Trophoblast cell (in vitro differentiated cells and primary cell): Measurements from ENCODE around the gene GSN.

Experiments
- DNase-seq, 2 donors: peaks; one replicate each; pipeline ENCODE4 v3.0.0-alpha.2; 2016
- H2AFZ ChIP-seq: 2 replicates; pipeline ENCODE4 v1.6.1; 2013; ENCODE audit warnings: low read length, moderate library complexity, mild to moderate bottlenecking; ENCODE audit not compliant: insufficient read depth, poor library complexity
- H2AK5ac ChIP-seq: 2 replicates; pipeline ENCODE4 v1.6.1; 2013; ENCODE audit warnings: mild to moderate bottlenecking, low read length
- H2BK120ac ChIP-seq: 2 replicates; pipeline ENCODE4 v1.6.1; 2013; ENCODE audit warnings: low read length, mild to moderate bottlenecking, moderate library complexity; ENCODE audit not compliant: insufficient read depth, poor library complexity
- H2BK12ac ChIP-seq: 2 replicates; pipeline ENCODE4 v1.6.1; 2013; ENCODE audit warnings: mild to moderate bottlenecking, low read length, moderate library complexity
- H2BK5ac ChIP-seq: 2 replicates; pipeline ENCODE4 v1.6.1; 2013; ENCODE audit warnings: low read length, low read depth, moderate library complexity, mild to moderate bottlenecking; ENCODE audit not compliant: poor library complexity
- H3K14ac ChIP-seq: 2 replicates; pipeline ENCODE4 v1.6.1; 2013; ENCODE audit warnings: mild to moderate bottlenecking, low read length
- H3K18ac ChIP-seq: 2 replicates; pipeline ENCODE4 v1.6.1; 2013; ENCODE audit warnings: mild to moderate bottlenecking, low read length
- H3K23ac ChIP-seq: 2 replicates; pipeline ENCODE4 v1.6.1; 2013; ENCODE audit warnings: low read length
- H3K27ac ChIP-seq: 2 replicates; pipeline ENCODE4 v1.5.1; 2013; ENCODE audit warnings: low read depth, mild to moderate bottlenecking, inconsistent platforms, low read length, moderate library complexity
- H3K27me3 ChIP-seq: 2 replicates; pipeline ENCODE4 v1.6.1; 2013; ENCODE audit warnings: inconsistent platforms, mild to moderate bottlenecking, low read length, moderate library complexity; ENCODE audit not compliant: insufficient read depth
- H3K36me3 ChIP-seq, 2 experiments: 1 replicate in 1 of 2; 2 replicates in 1 of 2; pipeline ENCODE4 v1.6.1; 2013; ENCODE audit warnings: low read length in 2 of 2, mild to moderate bottlenecking in 2 of 2, moderate library complexity in 1 of 2; ENCODE audit not compliant: insufficient read depth in 2 of 2, control insufficient read depth in 1 of 2
- H3K4ac ChIP-seq: 2 replicates; pipeline ENCODE4 v1.6.1; 2013; ENCODE audit warnings: low read depth, mild to moderate bottlenecking, low read length, moderate library complexity
- H3K4me1 ChIP-seq, 2 experiments: 1 replicate in 1 of 2; 2 replicates in 1 of 2; pipeline ENCODE4 v1.6.1; 2013; ENCODE audit warnings: low read length in 2 of 2, mild to moderate bottlenecking in 2 of 2, moderate library complexity in 1 of 2; ENCODE audit not compliant: insufficient read depth in 2 of 2, control insufficient read depth in 1 of 2
- H3K4me2 ChIP-seq: 2 replicates; pipeline ENCODE4 v1.6.1; 2013; ENCODE audit warnings: inconsistent platforms, mild to moderate bottlenecking, low read length, moderate library complexity
- H3K4me3 ChIP-seq: 2 replicates; pipeline ENCODE4 v1.5.1; 2013; ENCODE audit warnings: mild to moderate bottlenecking, low read depth, low read length, inconsistent platforms
- H3K79me1 ChIP-seq: one replicate; pipeline ENCODE4 v1.6.1; 2013; ENCODE audit warnings: low read length
- H3K79me2 ChIP-seq: 2 replicates; pipeline ENCODE4 v1.6.1; 2013; ENCODE audit warnings: low read length, mild to moderate bottlenecking; ENCODE audit not compliant: control insufficient read depth, insufficient read depth, poor library complexity
- H3K9ac ChIP-seq: 2 replicates; pipeline ENCODE4 v1.6.1; 2013; ENCODE audit warnings: mild to moderate bottlenecking, low read length
- H3K9me3 ChIP-seq: 2 replicates; pipeline ENCODE4 v1.6.1; 2013; ENCODE audit warnings: low read depth, mild to moderate bottlenecking, control low read depth, inconsistent platforms, low read length; ENCODE audit not compliant: insufficient read depth
- H4K12ac ChIP-seq: 2 replicates; pipeline ENCODE4 v1.6.1; 2013; ENCODE audit warnings: low read depth, mild to moderate bottlenecking, low read length, moderate library complexity
- H4K8ac ChIP-seq: 2 replicates; pipeline ENCODE4 v1.6.1; 2013; ENCODE audit warnings: low read depth, mild to moderate bottlenecking, low read length, moderate library complexity
- H4K91ac ChIP-seq: one replicate; pipeline ENCODE4 v1.6.1; 2013; ENCODE audit warnings: low read depth, mild to moderate bottlenecking, low read length, moderate library complexity
- WGBS: extraction: QIAGEN DNeasy Blood & Tissue Kit; methylation state at CpG from one replicate; pipeline ENCODE4 v1.1.7; 2013; ENCODE audit warnings: missing lambda C conversion rate; ENCODE audit not compliant: insufficient read length, insufficient coverage; ENCODE audit errors: extremely low coverage; 5-methylcytosine and 5-hydroxymethylcytosine counted together

The GSN gene

GRCh38 chr9:121253821-121254501 lies 14.0 kb upstream of the GSN start:
- no peak overlapping the region for H3K18ac ChIP-seq
- H3K23ac ChIP-seq, result no peak overlapping the region
- no peaks in the 10 kb centered on the region for H3K79me1 ChIP-seq
- H3K14ac ChIP-seq, result no peak overlapping the region
- H3K9ac ChIP-seq, result no peak overlapping the region
- no peak overlapping the region for H3K4me3 ChIP-seq
- no peak overlapping the region for H3K4me2 ChIP-seq
- no peaks in the 10 kb centered on the region for H3K79me2 ChIP-seq
- no peak overlapping the region for H3K4ac ChIP-seq
- WGBS, result no CpG with 5 or more reads among the region's 6 CpGs
- H4K91ac ChIP-seq, result no peak overlapping the region
- no peaks in the 10 kb centered on the region for H3K4me1 ChIP-seq
- no peak overlapping the region for H2BK120ac ChIP-seq
- H3K36me3 ChIP-seq, result no peaks in the 10 kb centered on the region
- no peak overlapping the region for H4K12ac ChIP-seq
- no peak overlapping the region for H4K8ac ChIP-seq
- no peak overlapping the region for H3K27ac ChIP-seq
- H2BK5ac ChIP-seq, result no peak overlapping the region
- H2AFZ ChIP-seq, result no peak overlapping the region
- no peak for DNase-seq
- no peak overlapping the region for H2AK5ac ChIP-seq
- H2BK12ac ChIP-seq, result no peak overlapping the region
- no peaks in the 10 kb centered on the region for H3K27me3 ChIP-seq
- no peaks in the 10 kb centered on the region for H3K9me3 ChIP-seq

DNA sequence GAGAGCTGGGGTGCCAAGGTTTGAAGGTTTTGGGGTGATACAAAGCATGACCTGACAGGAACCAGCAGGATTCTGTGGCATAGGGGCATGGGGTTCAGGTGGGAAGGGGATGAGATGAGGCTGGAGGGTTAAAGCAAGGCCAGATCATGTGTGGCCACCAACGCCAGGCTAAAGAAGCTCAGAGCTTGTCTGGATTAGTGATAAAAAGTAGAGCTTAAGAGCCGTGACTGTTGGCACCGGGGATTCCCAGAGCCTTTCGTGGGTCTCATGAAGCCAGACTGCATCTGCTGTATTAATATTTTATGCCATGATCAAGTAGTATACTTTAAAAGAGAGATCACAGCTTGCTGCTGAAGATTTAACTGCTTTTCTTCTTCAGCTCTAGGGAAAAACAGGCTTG lies 8.5 kb upstream of the GSN start:
- no peak overlapping the region for H4K8ac ChIP-seq
- H3K27ac ChIP-seq, result no peak overlapping the region

DNA sequence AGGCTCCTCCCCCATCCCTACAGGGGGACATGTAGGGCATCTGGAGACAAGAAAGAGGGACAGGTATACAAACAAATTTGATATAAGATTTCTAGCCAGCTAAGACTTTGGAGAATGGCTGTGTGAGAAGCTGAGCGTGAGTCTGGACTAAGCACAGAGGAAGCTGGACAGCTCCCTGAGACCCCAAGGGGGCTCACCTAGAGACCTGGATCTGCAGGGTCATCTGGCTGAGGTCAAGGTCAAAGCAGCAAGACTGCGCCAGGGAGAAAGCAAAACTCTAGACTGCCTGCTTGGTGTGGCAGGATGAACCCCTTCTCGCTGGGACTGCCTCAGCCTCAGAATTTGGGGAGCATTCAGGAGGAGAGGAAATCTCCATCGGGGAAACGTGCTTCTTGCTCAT lies 8.0 kb upstream of the GSN start:
- no peak overlapping the region for H3K4me2 ChIP-seq
- no peaks in the 10 kb centered on the region for H3K79me2 ChIP-seq
- H2BK120ac ChIP-seq, result no peak overlapping the region
- no peak overlapping the region for H2AK5ac ChIP-seq
- no peak overlapping the region for H3K14ac ChIP-seq
- H2BK12ac ChIP-seq, result no peak overlapping the region
- no peak overlapping the region for H3K4ac ChIP-seq
- no peak overlapping the region for H4K12ac ChIP-seq
- no peak overlapping the region for H3K23ac ChIP-seq
- H3K36me3 ChIP-seq, result no peaks in the 10 kb centered on the region
- no peak for DNase-seq
- peaks cover 2% of the 10 kb centered on the region for H3K9me3 ChIP-seq
- peak overlapping the region; percentile 26 for H3K27ac ChIP-seq
- H3K4me3 ChIP-seq, result no peak overlapping the region
- no peaks in the 10 kb centered on the region for H3K27me3 ChIP-seq
- WGBS, result no CpG with 5 or more reads among the region's 5 CpGs
- H3K4me1 ChIP-seq, result peaks cover 12 to 17% of the 10 kb centered on the region in 2 experiments
- no peak overlapping the region for H3K9ac ChIP-seq
- no peak overlapping the region for H4K91ac ChIP-seq
- H3K79me1 ChIP-seq, result no peaks in the 10 kb centered on the region
- no peak overlapping the region for H2BK5ac ChIP-seq
- no peak overlapping the region for H3K18ac ChIP-seq
- H4K8ac ChIP-seq, result no peak overlapping the region
- no peak overlapping the region for H2AFZ ChIP-seq

More for the DNA sequence above, 8.5 kb upstream of the GSN start:
- H3K36me3 ChIP-seq, result no peaks in the 10 kb centered on the region
- no peak overlapping the region for H2BK5ac ChIP-seq
- H3K4me3 ChIP-seq, result no peak overlapping the region
- no peaks in the 10 kb centered on the region for H3K79me2 ChIP-seq
- H3K9me3 ChIP-seq, result peaks cover 2% of the 10 kb centered on the region
- H3K79me1 ChIP-seq, result no peaks in the 10 kb centered on the region
- no peak overlapping the region for H2BK120ac ChIP-seq
- no peak overlapping the region for H2AFZ ChIP-seq
- no peak overlapping the region for H3K4me2 ChIP-seq
- no peak overlapping the region for H3K4ac ChIP-seq
- peaks cover 12 to 17% of the 10 kb centered on the region in 2 experiments for H3K4me1 ChIP-seq
- no peak overlapping the region for H3K18ac ChIP-seq
- no peak overlapping the region for H3K9ac ChIP-seq
- no peak overlapping the region for H3K14ac ChIP-seq
- no peak overlapping the region for H3K23ac ChIP-seq
- no peak overlapping the region for H2AK5ac ChIP-seq
- no peak overlapping the region for H2BK12ac ChIP-seq
- no peak overlapping the region for H4K12ac ChIP-seq
- no peak overlapping the region for H4K91ac ChIP-seq
- WGBS, result no CpG with 5 or more reads among the region's 4 CpGs
- no peak for DNase-seq
- no peaks in the 10 kb centered on the region for H3K27me3 ChIP-seq

GRCh38 chr9:121260457-121261106 lies 7.4 kb upstream of the GSN start:
- Histone ChIP-seq H3K4me2 (peak overlapping the region; percentile 31), H2AFZ (no peak overlapping the region), H3K36me3 (no peaks in the 10 kb centered on the region), H2BK12ac (no peak overlapping the region), H3K4me1 (peaks cover 12 to 17% of the 10 kb centered on the region in 2 experiments), H3K18ac (no peak overlapping the region), H3K27me3 (no peaks in the 10 kb centered on the region), H2BK120ac (no peak overlapping the region), H4K8ac (no peak overlapping the region), H3K9me3 (peaks cover 2% of the 10 kb centered on the region), H2AK5ac (no peak overlapping the region), H3K9ac (no peak overlapping the region), H4K91ac (no peak overlapping the region), H3K23ac (no peak overlapping the region), H3K4ac (no peak overlapping the region), H3K27ac (peak overlapping the region; percentile 38), H4K12ac (no peak overlapping the region), H3K79me1 (no peaks in the 10 kb centered on the region), H3K4me3 (no peak overlapping the region), H3K14ac (no peak overlapping the region), H3K79me2 (no peaks in the 10 kb centered on the region), H2BK5ac (no peak overlapping the region)
- no peak for DNase-seq
- no CpG with 5 or more reads among the region's 6 CpGs for WGBS
